Measurements from ENCODE around the gene IL12A. TPM values are rescaled to one million over a fixed set of nuclear protein-coding genes. Genes with fewer than 3 reads are reported as not detected.

The IL12A gene
- total and polyA plus RNA-seq, 3 donors from 2014 or later: 0.56 to 1.3 (median 0.57) TPM

DNA sequence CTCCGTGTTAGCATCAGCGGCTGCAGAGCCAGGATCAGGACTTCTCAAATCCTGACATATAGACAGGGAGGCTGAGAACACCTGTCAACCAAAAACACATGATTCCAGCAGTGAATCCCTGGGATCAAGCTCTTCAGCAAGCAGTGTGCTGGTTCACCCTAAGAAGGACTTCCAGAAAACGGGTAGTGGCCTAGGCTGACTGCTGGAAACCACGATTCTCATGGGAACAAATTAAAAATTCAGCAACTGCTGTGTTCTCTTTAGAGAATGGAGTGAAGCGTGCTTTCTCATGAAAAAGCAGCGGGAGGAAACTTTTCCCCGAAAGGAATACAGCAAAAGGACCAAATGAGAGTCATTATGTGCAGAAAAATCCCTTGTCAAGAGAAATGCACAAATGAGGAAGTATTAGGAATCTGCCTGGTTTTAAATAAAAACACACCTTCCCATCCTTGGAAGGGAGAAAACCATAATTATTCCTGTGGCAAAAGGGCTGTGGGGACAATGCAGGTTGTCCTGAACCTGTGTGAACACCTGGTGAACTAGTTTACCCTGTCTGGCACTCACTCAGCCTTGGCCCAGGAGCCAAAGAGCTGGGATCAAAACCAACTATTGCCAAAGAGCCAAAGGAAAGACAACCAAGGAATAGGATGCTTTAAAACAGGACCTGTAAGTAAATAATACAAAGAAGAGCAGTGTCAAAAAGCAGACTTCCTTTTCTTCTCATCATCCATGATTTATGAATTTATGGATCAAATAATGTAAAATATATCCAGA is 13.4 kb downstream of the IL12A start:
- no peak for DNase-seq
- intact Hi-C loops (cut with DNase I; ENCODE audit: low total_unique reads): loop anchor here (10.0 kb wide), 2 partner anchors 117 to 177 kb away; no protein-coding TSS in a partner anchor
- no peaks in the 10 kb centered on the region for H3K9me3 ChIP-seq
- no peak overlapping the region for H3K27ac ChIP-seq
- no peaks in the 10 kb centered on the region for H3K4me1 ChIP-seq
- no peak overlapping the region for H3K4me3 ChIP-seq
- H3K36me3 ChIP-seq (ENCODE audit: low read depth, missing control alignments): no peaks in the 10 kb centered on the region
- 74 to 79% methylated on average over 7 of the region's 7 CpGs for WGBS, 2 donors
- H3K27me3 ChIP-seq: no peaks in the 10 kb centered on the region
- TF ChIP-seq POLR2A (IDR thresholded peaks at IDR 0.05) (no peak), CTCF (IDR thresholded peaks at IDR 0.05) (no peak)

DNA sequence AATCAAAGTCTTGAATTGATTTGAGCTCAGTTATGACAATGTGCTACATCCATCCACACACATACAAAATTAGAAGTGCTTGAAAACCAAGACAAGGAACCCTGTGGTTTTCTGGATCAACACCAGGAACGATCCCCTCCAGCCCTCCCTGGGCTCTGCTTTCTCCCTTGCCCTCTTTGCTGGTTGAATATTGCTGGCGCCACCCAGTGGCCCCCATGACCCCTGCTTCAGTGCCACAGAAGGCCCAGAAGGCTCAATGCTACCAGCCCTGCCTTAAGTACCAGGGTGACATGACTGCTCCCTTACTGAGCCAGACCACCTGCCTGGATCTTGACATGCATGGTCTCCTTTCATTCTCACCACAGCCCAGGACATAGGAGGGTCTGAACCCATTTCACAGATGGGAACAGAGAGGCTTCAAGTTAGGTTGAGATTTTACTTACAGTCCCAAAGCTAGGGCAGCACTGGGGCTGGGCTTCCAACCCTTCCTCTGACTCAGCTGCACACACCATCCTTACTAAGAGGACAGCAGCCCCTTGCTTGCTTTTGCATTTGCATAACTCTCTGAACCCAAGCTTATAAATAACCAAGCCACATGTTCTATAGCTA is 15.0 kb downstream of the IL12A start:
- H3K27me3 ChIP-seq: no peaks in the 10 kb centered on the region
- H3K9me3 ChIP-seq: no peaks in the 10 kb centered on the region
- H3K36me3 ChIP-seq (ENCODE audit: low read depth, missing control alignments): no peaks in the 10 kb centered on the region
- intact Hi-C loops (cut with DNase I; ENCODE audit: low total_unique reads): loop anchor here (10.0 kb wide), 2 partner anchors 119 to 179 kb away; no protein-coding TSS in a partner anchor
- peak; percentile 68 for DNase-seq
- no peaks in the 10 kb centered on the region for H3K4me1 ChIP-seq
- no peak overlapping the region for H3K4me3 ChIP-seq
- TF ChIP-seq POLR2A (IDR thresholded peaks at IDR 0.05) (no peak), CTCF (IDR thresholded peaks at IDR 0.05) (peak in 1 of 3 experiments; percentile 25)
- no peak overlapping the region for H3K27ac ChIP-seq
- 28 to 34% methylated on average over 2 of the region's 2 CpGs for WGBS, 2 donors

DNA sequence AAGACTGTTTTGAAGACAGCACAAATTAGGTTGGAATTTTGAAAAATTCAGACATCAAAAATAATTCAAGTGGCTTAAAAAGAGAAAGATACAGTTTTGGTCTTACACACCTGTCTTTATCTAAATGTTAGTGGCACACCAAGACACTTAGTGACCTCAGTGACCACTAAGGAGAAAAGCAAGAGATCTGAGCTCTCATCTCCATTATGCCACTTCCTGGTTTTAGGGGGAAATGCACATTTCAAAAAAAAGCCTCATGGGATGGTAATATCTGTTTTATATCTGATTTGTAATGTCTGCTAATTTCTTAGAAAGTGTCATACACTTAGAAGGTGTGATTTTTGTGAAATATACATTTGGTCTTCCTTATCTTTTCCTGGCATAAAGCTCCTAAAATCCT is 16.4 kb downstream of the IL12A start:
- no peak for TF ChIP-seq CTCF (IDR thresholded peaks at IDR 0.05)
- TF ChIP-seq POLR2A (IDR thresholded peaks at IDR 0.05): no peak
- no peak overlapping the region for H3K27ac ChIP-seq
- no peaks in the 10 kb centered on the region for H3K27me3 ChIP-seq
- no peaks in the 10 kb centered on the region for H3K9me3 ChIP-seq
- no peaks in the 10 kb centered on the region for H3K36me3 ChIP-seq (ENCODE audit: low read depth, missing control alignments)
- no peak overlapping the region for H3K4me3 ChIP-seq
- intact Hi-C loops (cut with DNase I; ENCODE audit: low total_unique reads): loop anchor here (10.0 kb wide), 2 partner anchors 120 to 180 kb away; no protein-coding TSS in a partner anchor
- H3K4me1 ChIP-seq: no peaks in the 10 kb centered on the region
- no peak for DNase-seq

- 25 to 36% methylated on average over 3 of the region's 3 CpGs for WGBS, 2 donors
- intact Hi-C loops (cut with DNase I; ENCODE audit: low total_unique reads): loop anchor here (10.0 kb wide), 2 partner anchors 122 to 182 kb away; no protein-coding TSS in a partner anchor
- no peak overlapping the region for H3K27ac ChIP-seq
- no peaks in the 10 kb centered on the region for H3K36me3 ChIP-seq (ENCODE audit: low read depth, missing control alignments)
- TF ChIP-seq POLR2A (IDR thresholded peaks at IDR 0.05) (no peak), CTCF (IDR thresholded peaks at IDR 0.05) (peak; percentile 28 to 60 (median 58))
- no peaks in the 10 kb centered on the region for H3K9me3 ChIP-seq
- DNase-seq: peak; percentile 63
- no peaks in the 10 kb centered on the region for H3K27me3 ChIP-seq
- no peak overlapping the region for H3K4me3 ChIP-seq
- no peaks in the 10 kb centered on the region for H3K4me1 ChIP-seq
Measured at GRCh38 chr3:160006282-160007163, 17.9 kb downstream of the IL12A start.

Measured in testis (tissue), 3 donors.